Smooth muscle cell (in vitro differentiated cells): ENCODE data around the gene INHBC. TPM values are rescaled to one million over a fixed set of nuclear protein-coding genes. Genes with fewer than 3 reads are reported as not detected.

Source experiments
- DNase-seq: peaks from one replicate; lab custom pipeline; 2025; ENCODE audit not compliant: unreplicated experiment; lab: John Stamatoyannopoulos, UW
- H2AFZ ChIP-seq: fragments of 200-600 bp; sonication (generic); 2 replicates; pipeline ENCODE4 v1.6.0; 2016; ENCODE audit warnings: antibody characterized with exemption, low read depth, mild to moderate bottlenecking
- H3F3A ChIP-seq: fragments of 200-600 bp; sonication (generic); 2 replicates; pipeline ENCODE4 v1.6.0; 2017; ENCODE audit warnings: antibody characterized with exemption, low read depth
- H3K27ac ChIP-seq: fragments of 200-600 bp; sonication (generic); 2 replicates; pipeline ENCODE4 v1.5.1; 2016; ENCODE audit warnings: low read depth, mild to moderate bottlenecking
- H3K27me3 ChIP-seq: fragments of 200-600 bp; sonication (generic); 2 replicates; pipeline ENCODE4 v1.6.1; 2016; ENCODE audit warnings: low read depth, mild to moderate bottlenecking
- H3K36me3 ChIP-seq: fragments of 200-600 bp; sonication (generic); 2 replicates; pipeline ENCODE4 v1.5.1; 2016; ENCODE audit warnings: low read depth
- H3K4me1 ChIP-seq: fragments of 200-600 bp; sonication (generic); 2 replicates; pipeline ENCODE4 v1.5.1; 2016; ENCODE audit warnings: low read depth
- H3K4me2 ChIP-seq: fragments of 200-600 bp; sonication (generic); 2 replicates; pipeline ENCODE4 v1.6.0; 2016; ENCODE audit warnings: mild to moderate bottlenecking
- H3K4me3 ChIP-seq: fragments of 200-600 bp; sonication (generic); 2 replicates; pipeline ENCODE4 v1.5.1; 2016; ENCODE audit warnings: mild to moderate bottlenecking
- H3K79me2 ChIP-seq: fragments of 200-600 bp; sonication (generic); 2 replicates; pipeline ENCODE4 v1.6.0; 2016; ENCODE audit warnings: low read depth, mild to moderate bottlenecking
- H3K9ac ChIP-seq: fragments of 200-600 bp; sonication (generic); 2 replicates; pipeline ENCODE4 v1.6.0; 2016; ENCODE audit warnings: low read depth
- H3K9me3 ChIP-seq: fragments of 200-600 bp; sonication (generic); replicated peaks from 2 replicates; pipeline ENCODE4 v1.5.1; 2016; ENCODE audit warnings: low read depth
- H4K20me1 ChIP-seq: fragments of 200-600 bp; sonication (generic); 2 replicates; pipeline ENCODE4 v1.6.0; 2016; ENCODE audit warnings: low read depth
- WGBS: methylation state at CpG from one replicate; pipeline ENCODE4 v1.1.7; 2016; ENCODE audit warnings: low lambda C conversion rate; 5-methylcytosine and 5-hydroxymethylcytosine counted together
- polyA plus RNA-seq: library from polyadenylated mRNA; unstranded; fragments of >200 nt; fragmentation: Nextera tagmentation; extraction: Ambion mirVana; gene quantifications from 2 replicates; pipeline ENCODE4 v1.2.1, GENCODE V29; 2016
- total RNA-seq: library from RNA; depleted of rRNA; stranded (reverse); fragments of >200 nt; gene quantifications from 2 replicates; pipeline ENCODE4 v1.2.3, GENCODE V29; 2014
- TF ChIP-seq, protein P1 (sequence below): fragments of 200-600 bp; sonication (generic); IDR thresholded peaks from 2 replicates; pipeline ENCODE4 v1.5.1; 2017; ENCODE audit warnings: borderline replicate concordance, mild to moderate bottlenecking, antibody characterized with exemption; ENCODE audit not compliant: insufficient read depth, poor library complexity, severe bottlenecking

Gene INHBC
- total and polyA plus RNA-seq, 2 experiments from 2014 or later: 0.42 TPM; not detected in 1

DNA sequence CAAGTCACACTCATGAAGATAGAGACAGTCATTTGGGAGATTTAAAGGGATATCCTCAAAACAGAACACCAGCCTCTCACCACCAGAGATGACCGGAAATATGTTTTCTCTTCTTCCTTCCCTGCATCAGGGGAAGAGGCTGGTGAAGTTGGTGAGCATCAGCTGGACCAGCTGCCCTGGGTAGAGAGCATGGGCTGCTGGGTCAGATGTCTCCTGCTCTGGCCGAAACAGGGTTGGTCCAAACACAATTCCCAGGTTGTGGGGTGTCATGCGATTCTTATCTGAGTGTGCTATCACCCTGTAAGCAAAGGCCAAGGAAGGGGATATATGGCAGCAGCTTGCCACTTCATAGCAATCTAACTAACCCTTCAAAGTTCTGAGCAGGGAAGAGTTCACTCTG lies 37.8 kb downstream of the INHBC start:
- no peak for DNase-seq
- no peaks in the 10 kb centered on the region for H3K36me3 ChIP-seq
- H3K27ac ChIP-seq: no peak overlapping the region
- no peak overlapping the region for H3K9ac ChIP-seq
- no peak overlapping the region for H3K4me3 ChIP-seq
- peaks cover 62% of the 10 kb centered on the region for H3K27me3 ChIP-seq
- no peak overlapping the region for H3K4me2 ChIP-seq
- no peaks in the 10 kb centered on the region for H3F3A ChIP-seq
- TF ChIP-seq, protein P1, sequence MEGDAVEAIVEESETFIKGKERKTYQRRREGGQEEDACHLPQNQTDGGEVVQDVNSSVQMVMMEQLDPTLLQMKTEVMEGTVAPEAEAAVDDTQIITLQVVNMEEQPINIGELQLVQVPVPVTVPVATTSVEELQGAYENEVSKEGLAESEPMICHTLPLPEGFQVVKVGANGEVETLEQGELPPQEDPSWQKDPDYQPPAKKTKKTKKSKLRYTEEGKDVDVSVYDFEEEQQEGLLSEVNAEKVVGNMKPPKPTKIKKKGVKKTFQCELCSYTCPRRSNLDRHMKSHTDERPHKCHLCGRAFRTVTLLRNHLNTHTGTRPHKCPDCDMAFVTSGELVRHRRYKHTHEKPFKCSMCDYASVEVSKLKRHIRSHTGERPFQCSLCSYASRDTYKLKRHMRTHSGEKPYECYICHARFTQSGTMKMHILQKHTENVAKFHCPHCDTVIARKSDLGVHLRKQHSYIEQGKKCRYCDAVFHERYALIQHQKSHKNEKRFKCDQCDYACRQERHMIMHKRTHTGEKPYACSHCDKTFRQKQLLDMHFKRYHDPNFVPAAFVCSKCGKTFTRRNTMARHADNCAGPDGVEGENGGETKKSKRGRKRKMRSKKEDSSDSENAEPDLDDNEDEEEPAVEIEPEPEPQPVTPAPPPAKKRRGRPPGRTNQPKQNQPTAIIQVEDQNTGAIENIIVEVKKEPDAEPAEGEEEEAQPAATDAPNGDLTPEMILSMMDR: no peak
- no peaks in the 10 kb centered on the region for H3K79me2 ChIP-seq
- no peak overlapping the region for H2AFZ ChIP-seq
- H4K20me1 ChIP-seq: no peaks in the 10 kb centered on the region
- H3K9me3 ChIP-seq: no peaks in the 10 kb centered on the region
- peaks cover 13% of the 10 kb centered on the region for H3K4me1 ChIP-seq
- WGBS: 96% methylated on average over 3 of the region's 3 CpGs

DNA sequence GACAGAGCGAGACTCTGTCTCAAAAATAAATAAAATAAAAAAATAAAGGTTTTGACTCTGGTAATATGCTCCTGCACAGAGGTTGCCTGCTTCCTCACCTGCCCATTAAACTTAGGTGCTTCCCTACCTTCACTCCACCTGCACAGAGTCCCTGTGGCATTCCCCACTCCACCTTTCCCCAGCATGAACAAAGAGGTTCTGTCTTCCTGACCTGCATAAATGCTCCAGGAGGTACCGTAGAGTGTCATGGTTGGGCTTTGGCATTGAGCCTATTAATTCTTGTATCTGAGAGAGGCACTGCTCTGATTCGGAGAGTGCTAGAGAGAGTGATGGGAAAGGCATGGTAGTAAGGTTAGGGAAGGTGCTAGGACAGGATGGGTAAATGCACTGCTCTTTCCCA lies 38.8 kb downstream of the INHBC start:
- 86% methylated on average over 3 of the region's 3 CpGs for WGBS
- H3K36me3 ChIP-seq: no peaks in the 10 kb centered on the region
- H3K4me1 ChIP-seq: peaks cover 13% of the 10 kb centered on the region
- no peak overlapping the region for H3K4me3 ChIP-seq
- no peak overlapping the region for H2AFZ ChIP-seq
- H3K27ac ChIP-seq: no peak overlapping the region
- H3K4me2 ChIP-seq: no peak overlapping the region
- no peaks in the 10 kb centered on the region for H4K20me1 ChIP-seq
- H3K79me2 ChIP-seq: no peaks in the 10 kb centered on the region
- TF ChIP-seq, protein P1: no peak
- H3K9me3 ChIP-seq: no peaks in the 10 kb centered on the region
- no peaks in the 10 kb centered on the region for H3F3A ChIP-seq
- H3K9ac ChIP-seq: no peak overlapping the region
- peaks cover 63% of the 10 kb centered on the region for H3K27me3 ChIP-seq
- DNase-seq: no peak

DNA sequence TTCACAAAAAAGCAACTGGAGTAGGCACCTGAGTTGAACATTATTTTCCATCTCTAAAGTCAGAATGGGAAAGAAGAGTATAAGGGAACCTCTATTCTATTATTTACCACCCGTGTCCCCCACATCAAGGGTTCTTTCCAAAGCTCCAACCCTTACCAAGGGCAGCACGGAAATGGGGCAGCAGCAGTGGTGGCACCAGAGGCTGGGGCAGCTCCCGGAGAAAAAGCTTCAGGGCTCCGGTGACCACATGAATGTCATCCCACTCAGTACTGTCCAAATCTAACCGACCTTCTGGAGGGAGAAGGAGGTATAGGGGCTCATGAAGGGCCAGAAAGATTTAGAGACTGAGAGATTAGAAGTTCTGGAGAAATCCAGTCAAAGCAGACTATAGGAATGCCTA lies 39.3 kb downstream of the INHBC start:
- no peak overlapping the region for H3K9ac ChIP-seq
- TF ChIP-seq, protein P1: no peak
- WGBS: 89% methylated on average over 5 of the region's 5 CpGs
- H3F3A ChIP-seq: no peaks in the 10 kb centered on the region
- no peaks in the 10 kb centered on the region for H3K36me3 ChIP-seq
- no peak overlapping the region for H2AFZ ChIP-seq
- peaks cover 63% of the 10 kb centered on the region for H3K27me3 ChIP-seq
- H3K27ac ChIP-seq: no peak overlapping the region
- no peaks in the 10 kb centered on the region for H4K20me1 ChIP-seq
- no peak for DNase-seq
- H3K4me3 ChIP-seq: no peak overlapping the region
- no peaks in the 10 kb centered on the region for H3K79me2 ChIP-seq
- H3K9me3 ChIP-seq: no peaks in the 10 kb centered on the region
- H3K4me2 ChIP-seq: no peak overlapping the region
- peaks cover 13% of the 10 kb centered on the region for H3K4me1 ChIP-seq

DNA sequence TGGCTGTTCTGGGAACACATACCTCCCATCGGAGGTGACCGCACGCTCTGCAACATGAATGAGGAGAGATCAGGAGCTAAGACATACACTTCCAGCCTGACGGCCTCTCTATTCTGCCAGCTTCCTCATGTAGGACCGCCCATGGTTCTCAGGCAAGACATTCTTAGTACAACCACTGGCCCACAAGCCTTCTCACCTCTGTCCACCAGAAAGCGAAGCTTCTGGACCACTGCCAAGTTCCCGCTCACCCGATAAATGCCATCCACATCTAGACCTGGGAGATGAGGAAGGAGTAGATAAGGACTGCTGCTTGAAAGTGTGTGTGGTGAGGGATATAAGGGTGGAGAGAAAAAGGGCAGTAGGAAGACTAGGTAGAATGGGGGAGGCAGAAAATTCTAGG lies 39.8 kb downstream of the INHBC start:
- H3K4me3 ChIP-seq: no peak overlapping the region
- TF ChIP-seq, protein P1: no peak
- H3F3A ChIP-seq: no peaks in the 10 kb centered on the region
- no peaks in the 10 kb centered on the region for H3K79me2 ChIP-seq
- no peak for DNase-seq
- H3K36me3 ChIP-seq: no peaks in the 10 kb centered on the region
- 94% methylated on average over 8 of the region's 8 CpGs for WGBS
- H3K4me2 ChIP-seq: no peak overlapping the region
- no peaks in the 10 kb centered on the region for H4K20me1 ChIP-seq
- H3K4me1 ChIP-seq: peaks cover 13% of the 10 kb centered on the region
- H3K9ac ChIP-seq: no peak overlapping the region
- no peak overlapping the region for H3K27ac ChIP-seq
- peaks cover 63% of the 10 kb centered on the region for H3K27me3 ChIP-seq
- H2AFZ ChIP-seq: no peak overlapping the region
- H3K9me3 ChIP-seq: no peaks in the 10 kb centered on the region
